Chondrocyte (in vitro differentiated cells): Measurements from ENCODE around the gene LHFPL2. TPM values are rescaled to one million over a fixed set of nuclear protein-coding genes. Genes with fewer than 3 reads are reported as not detected.

Experiments used
- DNase-seq: peaks from one replicate; pipeline ENCODE4 v3.0.0; 2021; ENCODE audit warnings: mixed read lengths, low spot score
- H3K27ac Mint-ChIP-seq: one replicate; pipeline ENCODE4 v1.8.0; 2021; ENCODE audit warnings: mild to moderate bottlenecking, moderate library complexity, mixed read lengths; ENCODE audit not compliant: unreplicated experiment
- H3K27me3 Mint-ChIP-seq: 2 replicates; pipeline ENCODE4 v1.8.0; 2021; ENCODE audit warnings: low read depth, mixed read lengths
- H3K36me3 Mint-ChIP-seq: 2 replicates; pipeline ENCODE4 v1.8.0; 2021; ENCODE audit warnings: low read depth, mixed read lengths
- H3K4me1 Mint-ChIP-seq: 2 replicates; pipeline ENCODE4 v1.8.0; 2021; ENCODE audit warnings: low read depth, mild to moderate bottlenecking, mixed read lengths
- H3K4me3 Mint-ChIP-seq: one replicate; pipeline ENCODE4 v1.8.0; 2021; ENCODE audit warnings: mild to moderate bottlenecking, moderate library complexity, mixed read lengths; ENCODE audit not compliant: unreplicated experiment
- H3K9me3 Mint-ChIP-seq: 2 replicates; pipeline ENCODE4 v1.8.0; 2021; ENCODE audit warnings: low read depth, mixed read lengths
- CTCF ChIP-seq: fragments of 200-600 bp; sonication (generic); IDR thresholded peaks from 2 replicates; pipeline ENCODE4 v1.5.0; 2021; ENCODE audit warnings: antibody characterized with exemption, mild to moderate bottlenecking, moderate library complexity
- total RNA-seq: library from RNA; stranded (reverse); gene quantifications from 3 replicates; pipeline ENCODE4 v1.2.1, GENCODE V29; 2021

LHFPL2 gene
- total RNA-seq, 1 donor from 2014 or later: 49.4 TPM

DNA sequence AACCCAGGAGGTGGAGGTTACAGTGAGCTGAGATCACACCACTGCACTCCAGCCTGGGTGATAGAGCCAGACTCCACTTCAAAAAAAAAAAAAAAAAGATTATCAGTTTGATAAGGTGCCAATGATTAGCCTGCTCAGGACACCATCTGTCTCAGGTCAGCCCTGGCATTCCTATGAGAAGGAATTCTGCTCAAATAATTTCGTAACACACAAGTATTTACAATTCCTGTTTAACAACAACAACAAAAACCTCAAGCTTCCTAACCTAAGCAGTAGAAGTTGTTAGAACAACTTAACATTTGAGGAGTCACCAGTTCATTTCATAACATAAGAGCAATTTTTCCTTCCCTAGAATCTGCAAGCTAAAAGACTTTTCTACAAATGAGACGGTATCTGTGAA, 85.0 kb downstream of the LHFPL2 start:
- H3K27ac Mint-ChIP-seq: no peak overlapping the region
- no peaks in the 10 kb centered on the region for H3K27me3 Mint-ChIP-seq
- no peak for DNase-seq
- no peak overlapping the region for H3K4me3 Mint-ChIP-seq
- H3K9me3 Mint-ChIP-seq: peaks cover 5% of the 10 kb centered on the region
- no peak for TF ChIP-seq CTCF
- H3K4me1 Mint-ChIP-seq: peaks cover 24% of the 10 kb centered on the region
- H3K36me3 Mint-ChIP-seq: peaks cover 7% of the 10 kb centered on the region

DNA sequence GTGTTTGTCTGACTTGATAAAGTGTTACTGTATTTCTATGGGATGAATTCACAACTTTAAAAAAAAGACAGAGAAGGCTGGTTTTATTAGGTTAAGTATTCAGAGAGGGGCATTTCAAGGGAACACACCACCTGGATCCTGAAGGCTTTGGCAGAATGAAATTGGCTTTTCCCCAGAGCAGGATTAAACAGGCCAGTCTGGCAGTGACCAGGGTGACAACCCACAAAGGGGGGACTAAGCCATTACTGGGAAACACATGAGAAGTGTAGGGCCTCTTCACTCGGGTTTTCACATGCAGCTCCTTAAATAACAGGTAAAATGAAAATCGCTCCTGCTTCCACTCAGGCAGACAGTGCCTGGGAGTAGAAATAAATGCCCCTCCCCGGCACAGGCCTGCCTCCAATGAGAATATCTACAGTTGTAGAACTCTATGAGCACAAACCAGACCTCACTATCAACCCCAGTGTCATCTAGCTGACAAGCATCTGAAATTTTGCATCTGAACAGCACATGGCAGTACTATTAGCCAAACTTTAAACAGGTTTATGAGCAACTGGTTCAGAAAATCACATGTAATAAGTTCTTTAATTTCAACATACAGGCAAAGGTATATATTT, 85.8 kb downstream of the LHFPL2 start:
- Mint-ChIP-seq H3K36me3 (peaks cover 7% of the 10 kb centered on the region), H3K27me3 (no peaks in the 10 kb centered on the region), H3K4me1 (peaks cover 16% of the 10 kb centered on the region), H3K4me3 (no peak overlapping the region), H3K27ac (no peak overlapping the region), H3K9me3 (peaks cover 5% of the 10 kb centered on the region)
- TF ChIP-seq CTCF: no peak
- DNase-seq: no peak

DNA sequence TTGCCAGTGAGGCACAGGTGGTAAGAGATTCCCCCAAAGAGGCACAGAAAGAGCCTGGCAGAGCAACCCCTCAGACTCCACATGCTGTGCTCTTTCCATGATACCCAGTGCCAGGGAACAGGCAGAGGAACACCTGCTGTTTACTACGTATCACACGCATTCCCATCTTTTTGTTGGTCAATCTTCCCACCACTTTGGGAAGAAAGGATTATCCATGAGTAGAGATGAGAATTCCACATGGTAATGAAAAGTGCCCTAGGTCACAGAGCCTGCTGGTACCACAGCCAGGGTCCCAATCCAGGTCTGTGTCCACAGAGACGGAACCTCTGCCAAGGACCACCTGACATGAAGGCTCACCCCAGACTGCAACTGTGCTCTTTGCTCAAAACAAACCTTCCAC, 86.6 kb downstream of the LHFPL2 start:
- H3K27ac Mint-ChIP-seq: no peak overlapping the region
- no peak overlapping the region for H3K4me3 Mint-ChIP-seq
- no peak for DNase-seq
- H3K27me3 Mint-ChIP-seq: no peaks in the 10 kb centered on the region
- H3K9me3 Mint-ChIP-seq: peaks cover 5% of the 10 kb centered on the region
- peaks cover 8% of the 10 kb centered on the region for H3K4me1 Mint-ChIP-seq
- TF ChIP-seq CTCF: no peak
- peaks cover 7% of the 10 kb centered on the region for H3K36me3 Mint-ChIP-seq

- no peak for TF ChIP-seq CTCF
- H3K27ac Mint-ChIP-seq: no peak overlapping the region
- peaks cover 7% of the 10 kb centered on the region for H3K36me3 Mint-ChIP-seq
- H3K4me3 Mint-ChIP-seq: no peak overlapping the region
- DNase-seq: no peak
- peaks cover under 1% of the 10 kb centered on the region for H3K4me1 Mint-ChIP-seq
- H3K9me3 Mint-ChIP-seq: peaks cover 5% of the 10 kb centered on the region
- no peaks in the 10 kb centered on the region for H3K27me3 Mint-ChIP-seq
Measured at GRCh38 chr5:78561261-78561660, 87.3 kb downstream of the LHFPL2 start.

GRCh38 chr5:78560000-78560855, 88.3 kb downstream of the LHFPL2 start:
- DNase-seq: no peak
- peaks cover 2% of the 10 kb centered on the region for H3K9me3 Mint-ChIP-seq
- H3K4me3 Mint-ChIP-seq: no peak overlapping the region
- no peaks in the 10 kb centered on the region for H3K27me3 Mint-ChIP-seq
- no peak for TF ChIP-seq CTCF
- no peak overlapping the region for H3K27ac Mint-ChIP-seq
- H3K4me1 Mint-ChIP-seq: peaks cover 5% of the 10 kb centered on the region
- H3K36me3 Mint-ChIP-seq: peaks cover 11% of the 10 kb centered on the region
